GOT3 (cell line): ENCODE data around the gene TNN.
"Not testable (repeated sequence)": the region's sequence is repeated elsewhere in the genome, so short reads cannot be mapped to it uniquely, and the experiment has no call there.

Experiments used
- DNase-seq: peaks from one replicate; lab custom pipeline; 2025; ENCODE audit warnings: mixed read lengths; lab: John Stamatoyannopoulos, UW

The TNN gene

DNA sequence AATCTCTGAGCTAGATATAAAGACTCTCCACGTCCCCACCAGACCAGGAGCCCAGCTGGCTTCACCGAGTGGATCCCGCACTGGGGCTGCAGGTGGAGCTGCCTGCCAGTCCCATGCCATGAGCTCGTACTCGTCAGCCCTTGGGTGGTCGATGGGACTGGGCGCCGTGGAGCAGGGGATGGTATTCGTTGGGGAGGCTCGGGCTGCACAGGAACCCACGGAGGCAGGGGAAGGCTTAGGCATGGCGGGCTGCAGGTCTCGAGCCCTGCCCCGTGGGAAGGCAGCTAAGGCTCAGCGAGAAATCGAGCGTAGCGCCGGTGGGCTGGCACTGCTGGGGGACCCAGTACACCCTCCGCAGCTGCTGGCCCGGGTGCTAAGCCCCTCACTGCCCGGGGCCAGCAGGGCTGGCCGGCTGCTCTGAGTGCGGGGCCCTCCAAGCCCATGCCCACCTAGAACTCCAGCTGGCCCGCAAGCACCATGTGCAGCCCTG lies 40.7 kb downstream of the TNN start:
- DNase-seq: not testable (repeated sequence)

GRCh38 chr1:175114996-175115395 lies 47.4 kb downstream of the TNN start:
- no peak for DNase-seq

GRCh38 chr1:175116210-175116798 lies 48.7 kb downstream of the TNN start:
- no peak for DNase-seq

DNA sequence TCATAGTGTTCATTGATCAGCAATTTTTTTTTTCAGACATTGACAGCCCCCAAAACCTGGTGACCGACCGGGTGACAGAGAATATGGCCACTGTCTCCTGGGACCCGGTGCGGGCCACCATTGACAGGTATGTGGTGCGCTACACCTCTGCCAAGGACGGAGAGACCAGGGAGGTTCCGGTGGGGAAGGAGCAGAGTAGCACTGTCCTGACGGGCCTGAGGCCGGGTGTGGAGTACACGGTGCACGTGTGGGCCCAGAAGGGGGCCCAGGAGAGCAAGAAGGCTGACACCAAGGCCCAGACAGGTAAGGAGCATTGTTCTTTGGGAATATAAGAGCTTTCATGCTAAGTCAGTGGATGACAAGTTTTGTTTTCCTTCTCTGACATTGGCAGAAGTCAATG lies 49.3 kb downstream of the TNN start:
- DNase-seq: no peak

- no peak for DNase-seq
Observed at GRCh38 chr1:175118375-175119367, 51.0 kb downstream of the TNN start.

- no peak for DNase-seq
Observed at GRCh38 chr1:175120511-175120910, 52.9 kb downstream of the TNN start.

DNA sequence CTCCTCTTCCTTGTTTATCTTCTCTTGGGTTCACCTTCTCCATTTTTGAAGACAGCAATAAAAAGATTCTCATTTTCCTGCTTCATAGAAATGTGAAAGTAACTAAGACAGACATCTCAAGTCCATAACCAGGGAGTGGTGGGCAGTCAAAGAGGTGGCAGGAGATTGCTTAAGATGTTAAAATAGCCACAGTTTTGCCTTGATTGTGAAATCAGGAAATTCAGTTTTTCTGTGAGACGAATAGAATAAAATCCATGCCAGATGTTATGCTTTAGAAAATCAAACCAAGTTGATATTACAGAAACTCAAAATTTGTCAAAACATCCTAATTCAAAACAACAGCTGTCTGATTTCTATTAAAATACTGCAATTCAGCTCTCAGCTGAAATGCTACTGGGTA lies 57.2 kb downstream of the TNN start:
- DNase-seq: no peak

- DNase-seq: no peak
Observed at GRCh38 chr1:175126347-175126746, 58.7 kb downstream of the TNN start.

DNA sequence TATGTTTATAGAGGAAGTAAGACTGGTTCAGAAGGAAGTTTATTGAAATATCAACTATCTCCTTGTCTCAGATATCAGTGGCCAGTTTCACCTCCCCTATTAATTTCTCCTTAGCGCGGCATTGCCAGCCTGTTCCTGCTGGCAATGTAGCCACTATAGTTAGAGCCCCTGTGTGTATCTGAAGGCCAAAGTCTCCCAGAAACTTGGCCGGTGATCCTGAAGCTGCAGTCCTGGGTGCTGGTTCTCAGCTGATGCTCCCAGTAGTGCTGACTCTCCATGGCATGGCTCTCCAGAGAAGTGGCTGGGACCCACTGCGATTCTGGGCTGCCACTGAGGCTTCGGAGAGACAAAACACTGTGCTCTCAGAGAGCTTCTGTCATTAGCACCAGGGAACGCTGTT lies 59.9 kb downstream of the TNN start:
- DNase-seq: no peak

- DNase-seq: no peak
Observed at GRCh38 chr1:175128523-175128922, 60.9 kb downstream of the TNN start.

GRCh38 chr1:175129182-175129581 lies 61.5 kb downstream of the TNN start:
- DNase-seq: no peak

- DNase-seq: no peak
Observed at GRCh38 chr1:175129644-175129996, 62.0 kb downstream of the TNN start.

DNA sequence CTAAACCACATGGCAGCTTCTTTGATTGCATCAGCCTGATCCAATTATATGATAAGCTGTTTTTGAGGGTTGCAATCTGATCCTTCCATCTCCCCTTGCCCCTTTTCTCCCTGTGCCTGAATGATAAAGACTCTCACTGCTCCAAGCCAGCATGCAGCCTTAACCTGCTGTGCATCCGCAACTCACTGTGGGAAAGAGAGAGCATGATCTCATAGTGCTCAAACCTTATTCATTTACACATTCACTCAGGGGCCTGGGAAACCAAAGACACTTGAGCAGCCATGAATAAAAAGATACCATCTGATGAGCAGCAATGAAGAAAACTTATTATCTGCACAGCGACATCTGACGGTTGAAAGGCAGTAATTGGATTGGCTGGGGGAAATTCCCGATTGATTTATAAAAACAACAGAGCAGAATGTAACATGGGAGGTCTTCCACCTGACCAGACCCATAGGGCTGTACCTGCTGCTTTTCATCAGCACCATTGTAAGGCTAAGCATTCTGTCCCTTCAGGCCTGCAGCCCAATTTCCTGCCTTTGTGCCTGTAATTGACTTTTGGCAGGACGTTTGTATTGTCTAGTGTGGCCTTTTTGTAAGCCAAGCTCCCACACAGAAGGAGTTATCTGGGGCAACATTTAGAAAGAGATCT lies 62.5 kb downstream of the TNN start:
- no peak for DNase-seq

GRCh38 chr1:175130649-175131045 lies 63.0 kb downstream of the TNN start:
- no peak for DNase-seq

GRCh38 chr1:175131095-175131494 lies 63.5 kb downstream of the TNN start:
- no peak for DNase-seq

GRCh38 chr1:175132436-175132835 lies 64.8 kb downstream of the TNN start:
- no peak for DNase-seq

DNA sequence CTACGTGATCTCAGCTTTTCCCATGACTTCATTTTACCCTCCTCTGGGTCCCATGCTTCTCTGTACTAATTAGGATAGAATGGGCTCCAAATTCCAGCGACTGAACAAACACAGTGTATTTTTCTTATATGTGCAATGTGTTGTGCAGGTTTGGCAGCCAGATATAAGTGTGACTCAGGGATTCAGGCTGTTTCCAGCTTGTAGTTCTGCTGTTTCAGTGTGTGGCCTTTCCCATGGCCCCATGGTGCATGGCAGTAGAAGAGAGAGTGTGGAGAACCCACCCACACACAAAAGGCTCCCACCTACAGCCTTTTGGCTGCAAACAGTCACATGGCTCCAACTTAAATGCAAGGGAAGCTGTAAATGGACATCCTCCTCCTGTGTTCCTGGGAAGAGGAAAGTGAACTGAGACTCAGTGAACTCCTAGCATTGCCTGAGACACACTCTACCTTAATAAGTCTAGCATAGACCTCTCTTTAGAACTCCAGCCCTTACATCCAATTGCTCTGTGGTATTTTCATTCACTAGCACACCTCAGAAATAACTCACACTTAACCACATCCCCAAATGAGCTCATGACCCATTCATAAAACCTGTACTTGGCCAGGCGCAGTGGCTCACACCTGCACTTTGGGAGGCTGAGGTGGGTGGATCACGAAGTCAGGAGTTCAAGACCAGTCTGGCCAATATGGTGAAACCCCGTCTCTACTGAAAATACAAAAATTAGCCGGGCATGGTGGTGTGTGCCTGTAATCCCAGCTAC lies 66.2 kb downstream of the TNN start:
- DNase-seq: no peak

GRCh38 chr1:175134500-175134899 lies 66.9 kb downstream of the TNN start:
- no peak for DNase-seq

- DNase-seq: no peak
Observed at GRCh38 chr1:175136246-175136645, 68.6 kb downstream of the TNN start.

- DNase-seq: no peak
Observed at GRCh38 chr1:175137369-175137768, 69.7 kb downstream of the TNN start.

GRCh38 chr1:175138579-175138978 lies 70.9 kb downstream of the TNN start:
- DNase-seq: no peak

- DNase-seq: no peak
Observed at GRCh38 chr1:175145899-175146528, 78.4 kb downstream of the TNN start.
